GM12878 (cell line): Measurements from ENCODE around the gene NLE1. TPM values are rescaled to one million over a fixed set of nuclear protein-coding genes. Genes with fewer than 3 reads are reported as not detected.

Experiments used
- ATAC-seq: fragments of 200-7000 bp; cut with Tn5 transposase; 3 replicates; pipeline ENCODE4 v1.9.1; 2020; ENCODE audit warnings: mild to moderate bottlenecking, moderate library complexity
- BruUV-seq: library from RNA; stranded (reverse); fragments of 400-500 nt; replicated peaks from 2 replicates; lab custom pipeline; 2021; lab: Mats Ljungman, UMichigan
- CTCF ChIA-PET: fragments of 300-600 bp; sonication (Branson Sonifier 250); formaldehyde crosslinking; extraction: SDS; loops from one replicate; lab custom pipeline; 2021; ENCODE audit warnings: inconsistent platforms; lab: Yijun Ruan, JAX
- POLR2A ChIA-PET: fragments of 350-600 bp; formaldehyde crosslinking; extraction: SDS; loops from one replicate; lab custom pipeline; 2021; ENCODE audit warnings: inconsistent platforms; lab: Charles Lee
- RAD21 ChIA-PET: fragments of 300-600 bp; sonication (Branson Sonifier 250); formaldehyde crosslinking; loops from one replicate; lab custom pipeline; 2023; ENCODE audit warnings: antibody characterized with exemption; ENCODE audit not compliant: unreplicated experiment; lab: Charles Lee
- SMC1A ChIA-PET: fragments of 300-600 bp; sonication (Branson Sonifier 250); formaldehyde crosslinking; loops from one replicate; lab custom pipeline; 2023; ENCODE audit not compliant: unreplicated experiment, uncharacterized antibody; lab: Charles Lee
- DNase-seq: peaks from one replicate; pipeline ENCODE4 v3.0.0-alpha.2; 2011; ENCODE audit warnings: low read depth, low spot score
- FAIRE-seq: peaks from 3 replicates; lab custom pipeline; 2011; peaks lifted over from hg19 to GRCh38; lab: Jason Lieb, UNC
- H2AFZ ChIP-seq: 2 replicates; pipeline ENCODE4 v1.6.0; 2011; ENCODE audit warnings: low read depth, low read length, control low read depth; ENCODE audit not compliant: control insufficient read depth
- H3K27ac ChIP-seq: 2 replicates; pipeline ENCODE4 v1.5.1; 2011; ENCODE audit warnings: control low read depth; ENCODE audit not compliant: control insufficient read depth, insufficient read depth
- H3K27me3 ChIP-seq, 2 experiments: replicated peaks in 1 of 2; 2 replicates each; pipeline versions ENCODE4 v1.6.0 to v1.6.1; 2011; ENCODE audit warnings: low read length in 1 of 2; ENCODE audit not compliant: control insufficient read depth in 2 of 2, insufficient read depth in 2 of 2
- H3K36me3 ChIP-seq, 2 experiments: 2 replicates each; pipeline ENCODE4 v1.5.1; 2011; ENCODE audit warnings: low read length in 1 of 2; ENCODE audit not compliant: control insufficient read depth in 2 of 2, insufficient read depth in 2 of 2
- H3K4me1 ChIP-seq: 2 replicates; pipeline ENCODE4 v1.6.1; 2011; ENCODE audit warnings: mild to moderate bottlenecking, low read length, moderate library complexity, mixed read lengths; ENCODE audit not compliant: control insufficient read depth, insufficient read depth
- H3K4me2 ChIP-seq: 2 replicates; pipeline ENCODE4 v1.6.0; 2011; ENCODE audit warnings: control low read depth; ENCODE audit not compliant: control insufficient read depth, insufficient read depth
- H3K4me3 ChIP-seq: fragments of 200-600 bp; sonication (generic); 2 replicates; pipeline ENCODE4 v1.5.1; 2016
- H3K79me2 ChIP-seq: 2 replicates; pipeline ENCODE4 v1.6.0; 2011; ENCODE audit warnings: low read length; ENCODE audit not compliant: control insufficient read depth, insufficient read depth
- H3K9ac ChIP-seq: 2 replicates; pipeline ENCODE4 v1.8.0; 2011; ENCODE audit warnings: low read length, control low read depth, mixed read lengths; ENCODE audit not compliant: control insufficient read depth, insufficient read depth
- H3K9me3 ChIP-seq: replicated peaks from 3 replicates; pipeline ENCODE4 v1.5.1; 2011; ENCODE audit warnings: mild to moderate bottlenecking, low read length; ENCODE audit not compliant: control insufficient read depth, insufficient read depth
- H4K20me1 ChIP-seq: 2 replicates; pipeline ENCODE4 v1.6.0; 2011; ENCODE audit not compliant: control insufficient read depth, insufficient read depth
- IRF4 ChIP-seq: IDR thresholded peaks from 2 replicates; pipeline ENCODE4 v1.6.1; 2011; ENCODE audit warnings: low read depth, low read length
- JUNB ChIP-seq: IDR thresholded peaks from 2 replicates; pipeline ENCODE4 v1.6.1; 2016; ENCODE audit warnings: antibody characterized with exemption, mild to moderate bottlenecking
- KAT2A ChIP-seq: conservative IDR thresholded peaks from 2 replicates; pipeline ENCODE4 v1.6.1; 2011; ENCODE audit warnings: low read depth, low read length; ENCODE audit not compliant: control insufficient read depth
- MEF2A ChIP-seq: IDR thresholded peaks from 2 replicates; pipeline ENCODE4 v1.6.1; 2011; ENCODE audit warnings: low read depth, mild to moderate bottlenecking, low read length, moderate library complexity; ENCODE audit not compliant: insufficient read depth
- NFIC ChIP-seq: IDR thresholded peaks from 2 replicates; pipeline ENCODE4 v1.6.1; 2012; ENCODE audit warnings: low read depth, mild to moderate bottlenecking, inconsistent platforms, low read length, moderate library complexity
- SMAD5 ChIP-seq: IDR thresholded peaks from 2 replicates; pipeline ENCODE4 v1.6.1; 2016; ENCODE audit warnings: antibody characterized with exemption, low read depth
- TAF1 ChIP-seq: IDR thresholded peaks from 2 replicates; pipeline ENCODE4 v1.6.1; 2011; ENCODE audit warnings: mild to moderate bottlenecking, low read depth, low read length, borderline replicate concordance
- TCF7 ChIP-seq: IDR thresholded peaks from 2 replicates; pipeline ENCODE4 v1.6.1; 2014; ENCODE audit warnings: antibody characterized with exemption, borderline replicate concordance
- ZNF274 ChIP-seq: IDR thresholded peaks from one replicate; pipeline ENCODE4 v1.8.0; 2011; ENCODE audit not compliant: insufficient read length, insufficient read depth
- WGBS: methylation state at CpG from one replicate; pipeline ENCODE4 v1.1.6; 2016; ENCODE audit warnings: low lambda C conversion rate; ENCODE audit not compliant: insufficient replicate concordance, insufficient coverage; ENCODE audit errors: missing lambda C conversion rate; 5-methylcytosine and 5-hydroxymethylcytosine counted together
- in situ Hi-C: fragments of 300-500 bp; cut with MboI; formaldehyde crosslinking; loops from 9 replicates; pipeline ENCODE4 v1.14.3; 2018; ENCODE audit warnings: mixed read lengths
- intact Hi-C: fragments of 100-400 bp; cut with micrococcal nuclease; formaldehyde crosslinking; loops from one replicate; pipeline ENCODE4 v1.14.2; 2022; ENCODE audit not compliant: unreplicated experiment
- polyA plus RNA-seq, 11 experiments: library from polyadenylated mRNA; depleted of rRNA in 4 of 11; unstranded in 6 of 11; stranded (reverse) in 5 of 11; fragments of >200 nt; fragmentation: Nextera tagmentation in 4 of 11; fragmentation: Illumina TruSeq in 1 of 11; extraction: Ambion mirVana in 4 of 11; extraction: Trizol in 1 of 11; gene quantifications; 1 replicate in 1 of 11; 2 replicates in 10 of 11; pipeline versions ENCODE4 v1.2.1 to v1.2.3, GENCODE V29; 2011 to 2016; ENCODE audit warnings: inconsistent platforms in 2 of 11, missing spikeins in 2 of 11, low read depth in 1 of 11
- total RNA-seq, 4 experiments: library from RNA; depleted of rRNA in 3 of 4; stranded (reverse); fragments of >200 nt in 3 of 4; fragmentation: Illumina TruSeq in 1 of 4; extraction: Trizol in 1 of 4; gene quantifications; 2 replicates each; pipeline versions ENCODE4 v1.2.1 to v1.2.3, GENCODE V29; 2013 to 2021
- TF ChIP-seq, protein P1 (sequence below): IDR thresholded peaks from 2 replicates; pipeline ENCODE4 v1.6.1; 2011; ENCODE audit warnings: low read depth, low read length, improper control_type of control experiment, borderline replicate concordance
- TF ChIP-seq, protein P2 (sequence below): fragments of 150-350 bp; IDR thresholded peaks from 2 replicates; pipeline ENCODE4 v1.6.1; 2014; ENCODE audit warnings: mild to moderate bottlenecking, low read depth, low read length
- TF ChIP-seq, protein P3 (sequence below), 3 experiments: IDR thresholded peaks in 2 of 3; conservative IDR thresholded peaks in 1 of 3; 2 replicates each; pipeline ENCODE4 v1.5.1; 2011; ENCODE audit warnings: low read depth in 3 of 3, low read length in 3 of 3, mild to moderate bottlenecking in 3 of 3, control low read depth in 2 of 3, moderate library complexity in 2 of 3, inconsistent platforms in 1 of 3, mixed read lengths in 1 of 3; ENCODE audit not compliant: control insufficient read depth in 2 of 3, insufficient read depth in 1 of 3; ENCODE audit errors: extremely low read depth in 1 of 3
- TF ChIP-seq, protein P4 (sequence below): fragments of 450-650 bp; IDR thresholded peaks from 2 replicates; pipeline ENCODE4 v1.6.1; 2017; ENCODE audit warnings: mild to moderate bottlenecking, low read depth, inconsistent platforms; ENCODE audit not compliant: poor library complexity, severe bottlenecking

The NLE1 gene
- total and polyA plus RNA-seq, 10 of the 15 experiments (the other 5 are each of a cell fraction or from before 2014, with no cell fraction given): 2.4 to 33.5 (median 17.6) TPM

DNA sequence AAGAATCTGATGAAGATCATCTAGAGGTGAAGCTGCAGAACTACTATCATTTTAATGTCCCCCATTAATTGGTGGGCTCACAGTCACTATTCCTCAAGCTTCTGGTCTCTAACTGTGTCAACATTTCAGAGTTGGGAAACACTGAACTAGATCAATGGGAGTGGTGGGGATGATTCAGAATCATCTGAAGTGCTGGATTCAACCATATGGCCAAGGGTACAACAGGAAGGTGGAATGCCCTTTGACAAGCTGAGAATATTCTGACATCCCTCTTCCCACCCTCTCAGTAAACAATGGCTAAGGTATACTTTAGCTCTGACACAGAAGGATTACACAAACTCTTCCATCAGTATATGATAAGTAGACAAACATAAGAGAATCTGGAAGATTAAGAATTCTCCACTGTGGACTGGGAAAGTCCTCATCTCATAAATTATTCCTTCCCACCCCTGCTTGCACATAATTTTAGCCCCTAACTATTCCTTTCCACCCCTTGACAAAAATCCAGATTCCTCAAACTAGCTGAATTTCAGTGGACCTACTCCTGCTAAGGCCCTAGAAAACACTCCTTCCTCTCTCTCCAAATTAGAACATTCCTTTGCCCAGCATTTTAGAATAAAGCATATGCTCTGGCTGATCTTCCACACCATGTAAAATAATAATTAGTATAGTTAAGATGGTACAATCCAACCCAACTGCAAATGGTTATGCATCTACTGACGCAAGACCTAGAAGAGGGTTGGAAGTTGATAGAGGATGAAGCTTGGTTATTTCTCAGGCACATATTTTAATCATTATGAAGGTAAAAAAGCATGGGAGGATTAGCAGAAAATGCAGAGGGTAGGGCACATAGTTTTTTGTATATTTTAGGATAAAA, 62.3 kb downstream of the NLE1 start:
- FAIRE-seq (no peak), DNase-seq (no peak), ATAC-seq (no peak)
- ChIA-PET CTCF (interaction anchor here (0.9 to 2.4 kb wide), 5 partner anchors 10 to 37 kb away, joined by 3 to 13 read pairs (median 12); partner anchors contain the start of gene RFFL), POLR2A (interaction anchor here (0.7 to 7.1 kb wide), 8 partner anchors 8 to 436 kb away, joined by 3 to 102 read pairs (median 5); partner anchors contain the start of gene RFFL), SMC1A (interaction anchor here (0.6 to 14.7 kb wide), 11 partner anchors 8 to 113 kb away, joined by 3 to 534 read pairs (median 4); partner anchors contain the start of gene RFFL), RAD21 (interaction anchor here (0.9 to 17.8 kb wide), 7 partner anchors 8 to 39 kb away, joined by 3 to 452 read pairs (median 4); partner anchors contain the start of gene RFFL)
- H3K4me1 ChIP-seq: peaks cover 40% of the 10 kb centered on the region
- in situ Hi-C loops: no loop called here
- intact Hi-C loops: no loop called here
- peak overlapping the region; percentile 73 for H3K4me2 ChIP-seq
- H3K79me2 ChIP-seq: peaks cover 80% of the 10 kb centered on the region
- H3K9me3 ChIP-seq: no peaks in the 10 kb centered on the region
- H2AFZ ChIP-seq: no peak overlapping the region
- no peaks in the 10 kb centered on the region for H4K20me1 ChIP-seq
- no peak overlapping the region for H3K4me3 ChIP-seq
- H3K27ac ChIP-seq: peak overlapping the region; percentile 83
- WGBS: 100% methylated on average over 1 of the region's 1 CpG
- TF ChIP-seq IRF4 (no peak), ZNF274 (no peak), JUNB (no peak), NFIC (no peak), SMAD5 (no peak), KAT2A (no peak), TCF7 (no peak), MEF2A (no peak), TAF1 (no peak)
- TF ChIP-seq, protein P1, sequence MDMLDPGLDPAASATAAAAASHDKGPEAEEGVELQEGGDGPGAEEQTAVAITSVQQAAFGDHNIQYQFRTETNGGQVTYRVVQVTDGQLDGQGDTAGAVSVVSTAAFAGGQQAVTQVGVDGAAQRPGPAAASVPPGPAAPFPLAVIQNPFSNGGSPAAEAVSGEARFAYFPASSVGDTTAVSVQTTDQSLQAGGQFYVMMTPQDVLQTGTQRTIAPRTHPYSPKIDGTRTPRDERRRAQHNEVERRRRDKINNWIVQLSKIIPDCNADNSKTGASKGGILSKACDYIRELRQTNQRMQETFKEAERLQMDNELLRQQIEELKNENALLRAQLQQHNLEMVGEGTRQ: no peak
- TF ChIP-seq, protein P2, sequence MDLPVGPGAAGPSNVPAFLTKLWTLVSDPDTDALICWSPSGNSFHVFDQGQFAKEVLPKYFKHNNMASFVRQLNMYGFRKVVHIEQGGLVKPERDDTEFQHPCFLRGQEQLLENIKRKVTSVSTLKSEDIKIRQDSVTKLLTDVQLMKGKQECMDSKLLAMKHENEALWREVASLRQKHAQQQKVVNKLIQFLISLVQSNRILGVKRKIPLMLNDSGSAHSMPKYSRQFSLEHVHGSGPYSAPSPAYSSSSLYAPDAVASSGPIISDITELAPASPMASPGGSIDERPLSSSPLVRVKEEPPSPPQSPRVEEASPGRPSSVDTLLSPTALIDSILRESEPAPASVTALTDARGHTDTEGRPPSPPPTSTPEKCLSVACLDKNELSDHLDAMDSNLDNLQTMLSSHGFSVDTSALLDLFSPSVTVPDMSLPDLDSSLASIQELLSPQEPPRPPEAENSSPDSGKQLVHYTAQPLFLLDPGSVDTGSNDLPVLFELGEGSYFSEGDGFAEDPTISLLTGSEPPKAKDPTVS: no peak
- TF ChIP-seq, protein P3, sequence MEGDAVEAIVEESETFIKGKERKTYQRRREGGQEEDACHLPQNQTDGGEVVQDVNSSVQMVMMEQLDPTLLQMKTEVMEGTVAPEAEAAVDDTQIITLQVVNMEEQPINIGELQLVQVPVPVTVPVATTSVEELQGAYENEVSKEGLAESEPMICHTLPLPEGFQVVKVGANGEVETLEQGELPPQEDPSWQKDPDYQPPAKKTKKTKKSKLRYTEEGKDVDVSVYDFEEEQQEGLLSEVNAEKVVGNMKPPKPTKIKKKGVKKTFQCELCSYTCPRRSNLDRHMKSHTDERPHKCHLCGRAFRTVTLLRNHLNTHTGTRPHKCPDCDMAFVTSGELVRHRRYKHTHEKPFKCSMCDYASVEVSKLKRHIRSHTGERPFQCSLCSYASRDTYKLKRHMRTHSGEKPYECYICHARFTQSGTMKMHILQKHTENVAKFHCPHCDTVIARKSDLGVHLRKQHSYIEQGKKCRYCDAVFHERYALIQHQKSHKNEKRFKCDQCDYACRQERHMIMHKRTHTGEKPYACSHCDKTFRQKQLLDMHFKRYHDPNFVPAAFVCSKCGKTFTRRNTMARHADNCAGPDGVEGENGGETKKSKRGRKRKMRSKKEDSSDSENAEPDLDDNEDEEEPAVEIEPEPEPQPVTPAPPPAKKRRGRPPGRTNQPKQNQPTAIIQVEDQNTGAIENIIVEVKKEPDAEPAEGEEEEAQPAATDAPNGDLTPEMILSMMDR (IDR thresholded peaks at IDR 0.05 in 2 of 3, conservative IDR thresholded peaks at IDR 0.05 in 1 of 3; ENCODE audit: control insufficient read depth in 2 of 3, extremely low read depth in 1 of 3, insufficient read depth in 1 of 3, low read depth in 3 of 3, low read length in 3 of 3): no peak
- TF ChIP-seq, protein P4, sequence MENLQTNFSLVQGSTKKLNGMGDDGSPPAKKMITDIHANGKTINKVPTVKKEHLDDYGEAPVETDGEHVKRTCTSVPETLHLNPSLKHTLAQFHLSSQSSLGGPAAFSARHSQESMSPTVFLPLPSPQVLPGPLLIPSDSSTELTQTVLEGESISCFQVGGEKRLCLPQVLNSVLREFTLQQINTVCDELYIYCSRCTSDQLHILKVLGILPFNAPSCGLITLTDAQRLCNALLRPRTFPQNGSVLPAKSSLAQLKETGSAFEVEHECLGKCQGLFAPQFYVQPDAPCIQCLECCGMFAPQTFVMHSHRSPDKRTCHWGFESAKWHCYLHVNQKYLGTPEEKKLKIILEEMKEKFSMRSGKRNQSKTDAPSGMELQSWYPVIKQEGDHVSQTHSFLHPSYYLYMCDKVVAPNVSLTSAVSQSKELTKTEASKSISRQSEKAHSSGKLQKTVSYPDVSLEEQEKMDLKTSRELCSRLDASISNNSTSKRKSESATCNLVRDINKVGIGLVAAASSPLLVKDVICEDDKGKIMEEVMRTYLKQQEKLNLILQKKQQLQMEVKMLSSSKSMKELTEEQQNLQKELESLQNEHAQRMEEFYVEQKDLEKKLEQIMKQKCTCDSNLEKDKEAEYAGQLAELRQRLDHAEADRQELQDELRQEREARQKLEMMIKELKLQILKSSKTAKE: no peak
- TSS peak; percentile 29 for BruUV-seq
- H3K9ac ChIP-seq: peak overlapping the region; percentile 20; the same call in 1 of the 2 replicates
- H3K36me3 ChIP-seq: no peaks in the 10 kb centered on the region; a peak in 1 of 4 replicates
- H3K27me3 ChIP-seq: no peaks in the 10 kb centered on the region
